Lower lobe of right lung (tissue), 2 donors: Measurements from ENCODE around the gene HES3. TPM values are rescaled to one million over a fixed set of nuclear protein-coding genes. Genes with fewer than 3 reads are reported as not detected.

Experiments used
- ATAC-seq, 2 donors: fragments of 200-7000 bp; cut with Tn5 transposase; one replicate each; pipeline ENCODE4 v1.9.1; 2020 to 2022; ENCODE audit warnings: mild to moderate bottlenecking in 2 of 2, moderate library complexity in 2 of 2
- DNase-seq: peaks from one replicate; pipeline ENCODE4 v3.0.0-alpha.2; 2020
- H3K27ac ChIP-seq: fragments of 200-600 bp; one replicate; pipeline ENCODE4 v1.8.0; 2022
- H3K27me3 ChIP-seq: fragments of 200-600 bp; one replicate; pipeline ENCODE4 v1.8.0; 2022; ENCODE audit warnings: low read depth
- H3K36me3 ChIP-seq: fragments of 200-600 bp; one replicate; pipeline ENCODE4 v1.8.0; 2022; ENCODE audit warnings: mild to moderate bottlenecking
- H3K4me1 ChIP-seq: fragments of 200-600 bp; one replicate; pipeline ENCODE4 v1.8.0; 2022
- H3K4me3 ChIP-seq: fragments of 200-600 bp; one replicate; pipeline ENCODE4 v1.8.0; 2022; ENCODE audit warnings: mild to moderate bottlenecking
- H3K9me3 ChIP-seq: fragments of 200-600 bp; one replicate; pipeline ENCODE4 v1.8.0; 2022
- intact Hi-C: fragments of 100-400 bp; cut with DNase I; formaldehyde crosslinking; loops from one replicate; pipeline ENCODE4 v1.11.0; 2022
- total RNA-seq: library from RNA; stranded (reverse); fragmentation: NEBNext Ultra II Directional; extraction: Animal tissue kit (Norgen Biotek cat#: 25700); gene quantifications from one replicate; pipeline ENCODE4 v1.2.1, GENCODE V29; 2021
- TF ChIP-seq, protein P1 (sequence below): fragments of 200-600 bp; IDR thresholded peaks from one replicate; pipeline ENCODE4 v1.8.0; 2022; ENCODE audit warnings: antibody characterized with exemption, mild to moderate bottlenecking
- donor health status: DM: no; HTN: yes; CAD: no; lungs with severe emphysema.

Gene HES3
- total RNA-seq, 1 donor from 2014 or later = not detected

DNA sequence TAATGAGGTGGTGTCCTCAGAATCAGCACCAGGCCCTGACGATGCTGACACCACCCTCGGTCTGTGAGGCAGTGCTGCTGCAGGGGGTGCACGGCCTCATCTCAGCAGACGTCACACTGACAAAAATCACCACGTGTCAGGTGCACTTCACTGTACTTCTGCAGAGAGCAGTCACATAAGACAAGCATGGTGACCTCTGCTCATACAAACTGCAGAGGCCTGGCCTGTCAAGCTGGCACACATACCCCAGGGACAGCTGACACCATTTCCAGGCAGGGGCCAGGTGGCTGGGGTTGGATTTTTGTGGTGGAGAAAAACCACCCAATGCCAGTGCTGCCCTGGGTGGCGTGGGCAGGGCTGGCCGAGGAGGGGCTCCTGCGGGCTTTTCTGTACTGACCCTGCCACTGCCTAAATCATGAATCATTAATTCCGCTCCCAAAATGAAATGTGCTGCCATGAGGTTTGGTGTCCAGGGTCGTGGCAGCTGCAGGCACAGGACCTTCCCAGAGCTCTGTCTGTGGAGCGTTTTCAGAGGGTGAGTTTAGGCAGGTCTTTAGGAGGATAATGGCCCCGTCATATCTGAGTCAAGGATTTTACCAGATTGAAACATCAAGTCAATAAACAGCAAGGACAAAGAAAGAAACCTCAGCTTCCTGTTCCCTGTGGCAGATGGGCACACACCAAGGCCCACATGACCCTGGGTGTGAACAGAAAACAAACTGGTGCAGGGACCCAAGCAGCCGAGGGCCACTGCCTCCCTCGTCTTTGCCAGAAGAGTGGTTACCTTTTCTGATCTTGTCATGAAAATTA, 50.3 kb downstream of the HES3 start:
- intact Hi-C loops = no loop called here
- Histone ChIP-seq H3K4me3 (no peak overlapping the region), H3K9me3 (no peaks in the 10 kb centered on the region), H3K36me3 (peaks cover 7% of the 10 kb centered on the region), H3K27me3 (no peaks in the 10 kb centered on the region), H3K4me1 (no peaks in the 10 kb centered on the region), H3K27ac (no peak overlapping the region)
- TF ChIP-seq, protein P1, sequence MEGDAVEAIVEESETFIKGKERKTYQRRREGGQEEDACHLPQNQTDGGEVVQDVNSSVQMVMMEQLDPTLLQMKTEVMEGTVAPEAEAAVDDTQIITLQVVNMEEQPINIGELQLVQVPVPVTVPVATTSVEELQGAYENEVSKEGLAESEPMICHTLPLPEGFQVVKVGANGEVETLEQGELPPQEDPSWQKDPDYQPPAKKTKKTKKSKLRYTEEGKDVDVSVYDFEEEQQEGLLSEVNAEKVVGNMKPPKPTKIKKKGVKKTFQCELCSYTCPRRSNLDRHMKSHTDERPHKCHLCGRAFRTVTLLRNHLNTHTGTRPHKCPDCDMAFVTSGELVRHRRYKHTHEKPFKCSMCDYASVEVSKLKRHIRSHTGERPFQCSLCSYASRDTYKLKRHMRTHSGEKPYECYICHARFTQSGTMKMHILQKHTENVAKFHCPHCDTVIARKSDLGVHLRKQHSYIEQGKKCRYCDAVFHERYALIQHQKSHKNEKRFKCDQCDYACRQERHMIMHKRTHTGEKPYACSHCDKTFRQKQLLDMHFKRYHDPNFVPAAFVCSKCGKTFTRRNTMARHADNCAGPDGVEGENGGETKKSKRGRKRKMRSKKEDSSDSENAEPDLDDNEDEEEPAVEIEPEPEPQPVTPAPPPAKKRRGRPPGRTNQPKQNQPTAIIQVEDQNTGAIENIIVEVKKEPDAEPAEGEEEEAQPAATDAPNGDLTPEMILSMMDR = no peak
- peak; percentile 49 to 51 for ATAC-seq
- DNase-seq = no peak

DNA sequence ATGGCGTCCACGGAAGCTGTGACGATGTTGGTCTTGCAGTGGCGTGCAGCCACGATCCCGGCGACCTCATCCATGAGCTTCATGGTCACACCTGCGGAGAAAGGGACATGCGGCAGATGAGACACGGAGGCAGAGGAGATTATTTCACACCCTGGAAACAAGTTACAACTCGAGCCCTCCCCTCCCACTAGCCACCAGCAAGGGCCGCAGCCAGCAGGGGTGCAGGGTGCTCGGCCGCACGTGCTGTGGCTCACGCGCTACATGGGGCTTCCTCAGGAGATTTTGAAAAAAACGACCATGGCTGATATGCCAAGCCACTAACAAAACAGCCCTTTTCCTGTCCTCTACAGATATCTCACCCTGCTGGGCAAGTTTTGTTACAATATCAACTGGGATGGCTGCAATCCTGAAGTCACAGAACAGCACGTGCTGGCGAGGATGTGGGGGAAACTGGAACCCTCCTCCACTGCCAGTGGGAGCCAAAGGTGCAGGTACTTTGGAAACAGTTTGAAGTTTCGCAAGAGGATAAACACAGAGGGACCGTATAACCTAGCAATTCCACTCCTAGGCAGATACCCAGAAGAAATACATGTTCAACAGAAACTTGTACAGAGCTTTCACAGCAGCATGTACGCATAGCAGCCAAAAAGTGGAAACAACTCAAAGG, 51.0 kb downstream of the HES3 start:
- ATAC-seq (no peak), DNase-seq (no peak)
- TF ChIP-seq, protein P1 = no peak
- Histone ChIP-seq H3K4me3 (no peak overlapping the region), H3K4me1 (no peaks in the 10 kb centered on the region), H3K9me3 (no peaks in the 10 kb centered on the region), H3K27ac (no peak overlapping the region), H3K27me3 (no peaks in the 10 kb centered on the region), H3K36me3 (peaks cover 7% of the 10 kb centered on the region)
- intact Hi-C loops = no loop called here

Other genes starting within 250 kb of the HES3 start
- gene KCNAB2, start 198.3 kb upstream of the HES3 start, total RNA-seq = 119 TPM
- 0.56 TPM for gene CHD5, start 63.9 kb upstream of the HES3 start, total RNA-seq
- 317 TPM for gene RPL22, start 44.6 kb upstream of the HES3 start, total RNA-seq
- 14.0 TPM for gene RNF207, start 38.1 kb upstream of the HES3 start, total RNA-seq
- gene ICMT, start 8.2 kb upstream of the HES3 start, total RNA-seq = 49.0 TPM
- 16.6 TPM for gene GPR153, start 16.9 kb downstream of the HES3 start, total RNA-seq
- 28.5 TPM for gene ACOT7, start 149.6 kb downstream of the HES3 start, total RNA-seq
- 6.4 TPM for gene HES2, start 175.7 kb downstream of the HES3 start, total RNA-seq
- 8.3 TPM for gene ESPN, start 180.6 kb downstream of the HES3 start, total RNA-seq
- gene TNFRSF25, start 222.0 kb downstream of the HES3 start, total RNA-seq = 8.2 TPM
- 9.5 TPM for gene PLEKHG5, start 247.5 kb downstream of the HES3 start, total RNA-seq